ENCODE data around the gene TUBGCP5.

The TUBGCP5 gene

DNA sequence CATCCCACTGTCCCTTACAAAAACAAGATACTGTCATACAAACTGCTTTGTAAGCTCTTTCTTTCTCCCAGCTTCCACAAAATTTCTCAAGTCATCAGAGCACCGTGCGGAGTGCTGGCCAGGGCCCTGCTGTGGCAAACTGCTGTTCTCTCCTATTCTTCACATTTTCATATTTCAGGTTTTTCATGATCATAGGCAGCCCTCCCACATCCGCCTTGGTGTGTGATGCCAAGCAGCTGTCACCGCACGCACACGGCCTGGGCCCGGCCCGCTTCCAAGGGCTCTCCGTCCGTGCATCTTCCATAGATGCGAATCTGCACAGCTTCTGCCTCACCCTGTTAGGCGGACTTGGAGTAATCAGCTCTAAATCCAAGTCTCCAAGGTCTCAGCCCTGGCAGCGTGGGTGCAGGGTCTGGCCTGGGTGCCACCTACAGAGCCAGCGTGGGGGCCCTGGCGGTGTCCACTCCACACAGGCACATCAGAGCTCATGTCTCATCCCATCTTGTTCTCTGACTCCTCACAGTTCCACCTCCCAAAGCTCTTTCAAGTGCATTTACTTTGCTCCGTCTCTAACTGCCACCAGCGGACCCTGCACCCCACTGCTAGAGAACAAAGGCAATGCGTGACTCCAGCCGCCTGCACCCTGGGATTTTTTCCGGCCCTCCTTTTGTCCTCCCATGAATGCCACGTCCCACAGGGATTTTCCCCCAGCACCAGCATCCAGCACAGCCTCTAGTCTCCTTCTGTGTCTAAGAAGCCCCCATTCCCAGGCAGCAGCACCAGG is 86.4 kb downstream of the TUBGCP5 start:
- no peak for DNase-seq

DNA sequence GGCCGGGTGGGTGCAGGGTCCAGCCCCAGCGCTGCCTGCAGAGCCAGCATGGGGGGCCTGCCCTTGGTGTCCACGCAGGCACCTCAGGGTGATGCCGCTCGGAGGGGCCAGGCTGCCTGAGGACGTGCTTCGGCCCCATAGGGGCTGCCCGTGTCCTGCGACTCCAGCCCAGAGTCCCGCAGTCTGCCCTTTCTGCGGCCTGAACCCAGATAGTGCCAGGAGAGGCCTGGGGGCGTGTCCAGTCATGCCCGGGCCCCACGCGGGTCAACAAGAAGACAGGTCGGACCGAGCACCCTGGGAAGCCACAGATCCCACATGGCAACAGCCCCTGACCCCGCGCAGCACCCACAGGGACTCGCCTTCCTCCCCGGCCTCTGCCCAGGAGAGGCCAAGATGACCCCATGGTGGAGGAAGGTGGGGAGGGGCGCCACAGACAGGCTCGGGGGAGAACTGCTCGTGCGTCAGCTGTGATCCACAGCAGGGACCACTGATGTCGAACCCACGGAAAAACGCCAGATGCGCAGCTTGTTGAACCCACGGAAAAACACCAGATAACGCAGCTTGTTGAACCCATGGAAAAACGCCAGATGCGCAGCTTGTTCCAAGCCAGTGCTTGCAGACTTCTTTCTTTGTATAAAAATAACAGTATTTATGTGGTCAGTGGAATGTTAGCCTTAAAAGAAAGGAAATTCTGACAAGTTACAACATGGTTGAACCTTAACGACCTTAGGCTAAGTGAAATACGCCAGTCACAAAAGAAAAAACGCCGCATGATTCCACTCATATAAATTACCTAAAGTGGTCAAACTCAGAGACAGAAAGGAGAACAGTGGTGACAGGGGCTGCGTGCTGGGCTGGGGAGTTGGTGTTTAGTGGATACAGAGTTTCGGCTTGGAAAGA is 87.7 kb downstream of the TUBGCP5 start:
- no peak for DNase-seq

DNA sequence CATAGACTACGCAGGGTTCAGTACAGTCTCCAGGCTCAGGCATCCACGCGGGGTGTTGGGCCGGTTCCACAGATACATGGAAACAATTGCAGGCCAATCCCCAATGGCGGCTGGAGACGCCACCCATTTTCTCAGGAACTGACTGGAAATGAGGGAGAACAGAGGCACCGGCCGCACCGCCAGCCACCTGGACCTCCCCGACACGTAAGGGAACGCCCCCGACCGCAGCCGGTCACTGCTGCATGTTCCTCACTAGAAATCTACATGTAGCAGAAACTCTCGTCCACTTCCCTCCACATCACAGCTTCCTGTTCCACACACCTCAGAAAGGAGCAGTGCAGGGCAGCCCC is 88.4 kb downstream of the TUBGCP5 start:
- DNase-seq, result no peak

DNA sequence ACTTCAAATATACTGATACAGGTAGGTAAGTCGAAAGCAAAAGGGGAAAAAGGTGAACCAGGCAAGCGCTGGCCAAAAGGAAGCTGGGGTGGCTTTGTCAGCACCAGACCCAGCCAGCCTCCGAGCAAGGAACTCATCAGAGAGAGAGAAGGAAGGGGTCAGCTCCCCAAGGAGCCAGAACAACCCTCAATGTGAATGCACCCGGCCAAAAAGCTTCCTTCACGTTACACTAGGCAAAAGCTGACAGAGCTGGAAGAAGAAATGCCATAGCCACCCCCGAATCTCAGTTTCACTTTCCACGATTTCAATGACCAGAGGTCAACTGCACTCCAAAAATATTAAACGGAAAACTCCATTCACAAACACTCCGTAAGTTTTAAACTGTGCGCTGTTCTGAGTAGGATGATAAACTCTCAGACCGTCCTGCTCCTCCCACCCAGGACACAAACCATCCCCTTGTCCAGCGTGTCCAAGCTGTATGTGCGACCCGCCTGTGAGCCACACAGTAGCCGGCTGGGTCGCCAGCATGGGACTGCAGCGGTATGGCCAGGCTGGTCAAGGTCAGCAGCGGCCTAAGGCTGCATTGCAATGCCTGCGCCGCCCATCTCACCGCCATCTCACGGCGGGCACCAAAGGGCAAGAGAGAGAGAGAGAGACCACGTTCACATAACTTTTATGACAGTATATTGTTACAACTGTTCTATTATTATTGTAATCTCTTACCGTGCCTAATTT is 88.9 kb downstream of the TUBGCP5 start:
- no peak for DNase-seq
